ENCODE data around the gene SPRY1.

The SPRY1 gene

GRCh38 chr4:123396307-123397143, at the start of gene SPRY1:
TSS of gene SPRY1 (plus strand) at chr4:123396795. CDS start at chr4:123401592, 4,797 bp downstream.
- peak; percentile 76 for DNase-seq (ENCODE audit: low spot score)

- DNase-seq (ENCODE audit: low spot score): no peak
These were observed 49.6 kb upstream of the SPRY1 start for GRCh38 chr4:123346951-123347350.

GRCh38 chr4:123348946-123349345, 47.6 kb upstream of the SPRY1 start:
- no peak for DNase-seq (ENCODE audit: low spot score)

GRCh38 chr4:123349421-123350190, 47.0 kb upstream of the SPRY1 start:
- no peak for DNase-seq (ENCODE audit: low spot score)

- DNase-seq (ENCODE audit: low spot score): no peak
These were observed 46.4 kb upstream of the SPRY1 start for GRCh38 chr4:123350191-123350544.

GRCh38 chr4:123350726-123351125, 45.9 kb upstream of the SPRY1 start:
- no peak for DNase-seq (ENCODE audit: low spot score)

GRCh38 chr4:123351713-123352112, 44.9 kb upstream of the SPRY1 start:
- DNase-seq (ENCODE audit: low spot score): no peak

- no peak for DNase-seq (ENCODE audit: low spot score)
These were observed 44.2 kb upstream of the SPRY1 start for GRCh38 chr4:123352240-123352945.

- no peak for DNase-seq (ENCODE audit: low spot score)
These were observed 43.6 kb upstream of the SPRY1 start for GRCh38 chr4:123352966-123353365.

GRCh38 chr4:123353656-123354055, 42.9 kb upstream of the SPRY1 start:
- DNase-seq (ENCODE audit: low spot score): no peak

- DNase-seq (ENCODE audit: low spot score): no peak
These were observed 41.9 kb upstream of the SPRY1 start for GRCh38 chr4:123354701-123355100.

GRCh38 chr4:123356921-123357320, 39.7 kb upstream of the SPRY1 start:
- DNase-seq (ENCODE audit: low spot score): no peak

GRCh38 chr4:123359449-123360315, 36.9 kb upstream of the SPRY1 start:
- DNase-seq (ENCODE audit: low spot score): no peak

- no peak for DNase-seq (ENCODE audit: low spot score)
These were observed 35.3 kb upstream of the SPRY1 start for GRCh38 chr4:123361195-123361861.

- DNase-seq (ENCODE audit: low spot score): no peak
These were observed 34.5 kb upstream of the SPRY1 start for GRCh38 chr4:123362103-123362502.

GRCh38 chr4:123363729-123364128, 32.9 kb upstream of the SPRY1 start:
- DNase-seq (ENCODE audit: low spot score): no peak

- DNase-seq (ENCODE audit: low spot score): no peak
These were observed 31.7 kb upstream of the SPRY1 start for GRCh38 chr4:123364906-123365305.

GRCh38 chr4:123365412-123365811, 31.2 kb upstream of the SPRY1 start:
- DNase-seq (ENCODE audit: low spot score): no peak

- DNase-seq (ENCODE audit: low spot score): no peak
These were observed 30.3 kb upstream of the SPRY1 start for GRCh38 chr4:123366144-123366748.

GRCh38 chr4:123378794-123379193, 17.8 kb upstream of the SPRY1 start:
- DNase-seq (ENCODE audit: low spot score): no peak

- DNase-seq (ENCODE audit: low spot score): no peak
These were observed 17.2 kb upstream of the SPRY1 start for GRCh38 chr4:123379392-123379791.

Measured in CD4-positive, alpha-beta T cell treated with Interleukin-15 for 4 hours (primary cell).